Activated T-helper 17 cell treated with anti-CD3 and anti-CD28 coated beads, Interleukin-2, amount 50 U/mL, for 72 hours (primary cell): ENCODE data around the gene SPTBN4. TPM values are rescaled to one million over a fixed set of nuclear protein-coding genes. Genes with fewer than 3 reads are reported as not detected.
A peak's percentile ranks its signal among the peaks of the same experiment; 100 is the strongest.
"Not testable (repeated sequence)": the region's sequence is repeated elsewhere in the genome, so short reads cannot be mapped to it uniquely, and the experiment has no call there.

Experiments
- ATAC-seq: fragments of 150-1000 bp; cut with Tn5 transposase; replicated peaks from 2 replicates; pipeline ENCODE4 v1.10.0; 2021; ENCODE audit warnings: mild to moderate bottlenecking, moderate library complexity
- H3K27ac Mint-ChIP-seq: one replicate; pipeline ENCODE4 v1.8.0; 2022; ENCODE audit warnings: mixed read lengths
- H3K27me3 Mint-ChIP-seq: one replicate; pipeline ENCODE4 v1.8.0; 2022; ENCODE audit warnings: mixed read lengths
- H3K36me3 Mint-ChIP-seq: one replicate; pipeline ENCODE4 v1.8.0; 2022; ENCODE audit warnings: low read depth, mild to moderate bottlenecking, mixed read lengths
- H3K4me1 Mint-ChIP-seq: one replicate; pipeline ENCODE4 v1.8.0; 2022; ENCODE audit warnings: mixed read lengths
- H3K4me3 Mint-ChIP-seq: one replicate; pipeline ENCODE4 v1.8.0; 2022; ENCODE audit warnings: mild to moderate bottlenecking, mixed read lengths
- H3K9me3 Mint-ChIP-seq: one replicate; pipeline ENCODE4 v1.8.0; 2022; ENCODE audit warnings: mixed read lengths
- total RNA-seq, 2 donors: library from RNA; stranded (reverse); gene quantifications; one replicate each; pipeline ENCODE4 v1.2.3, GENCODE V29; 2022

The SPTBN4 gene
- total RNA-seq, 2 donors from 2014 or later, result 1.4 to 16.4 TPM

GRCh38 chr19:40624369-40625153, 157.8 kb downstream of the SPTBN4 start:
- H3K27ac Mint-ChIP-seq, result not testable (repeated sequence)

DNA sequence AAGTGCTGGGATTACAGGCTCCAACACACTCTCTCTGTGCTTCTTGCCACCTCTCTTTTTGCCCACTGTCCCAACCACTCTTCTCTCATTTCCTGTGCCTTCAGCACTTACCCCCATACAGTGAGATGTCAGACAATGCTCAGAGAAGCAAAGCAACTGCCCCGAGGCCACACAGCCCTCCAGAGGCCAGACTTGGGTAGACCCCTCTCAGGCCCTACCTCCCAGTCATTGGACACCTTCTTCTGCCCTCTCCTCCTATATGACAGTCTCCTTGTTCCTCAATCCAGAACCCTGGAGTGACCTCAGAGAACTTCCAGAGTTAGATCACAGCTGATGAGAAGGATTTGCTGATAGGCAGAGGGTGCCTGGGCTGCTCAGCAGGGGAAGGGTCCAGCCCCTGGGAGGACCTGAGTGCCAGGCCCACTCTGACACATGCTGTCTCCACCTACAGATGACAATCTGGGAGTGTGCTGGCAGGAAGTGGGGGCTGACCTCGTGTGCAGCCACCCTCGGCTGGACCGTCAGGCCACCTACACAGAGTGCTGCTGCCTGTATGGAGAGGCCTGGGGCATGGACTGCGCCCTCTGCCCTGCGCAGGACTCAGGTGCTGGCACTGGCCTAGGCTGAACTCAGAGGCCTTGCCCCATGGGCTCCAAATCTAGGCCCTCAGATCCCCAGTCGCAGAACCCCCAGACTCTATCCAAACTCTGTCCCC, 158.8 kb downstream of the SPTBN4 start:
- Mint-ChIP-seq H3K9me3 (no peaks in the 10 kb centered on the region), H3K4me1 (peaks cover 25% of the 10 kb centered on the region), H3K36me3 (peaks cover 95% of the 10 kb centered on the region), H3K27ac (peak overlapping the region; percentile 77), H3K4me3 (no peak overlapping the region), H3K27me3 (no peaks in the 10 kb centered on the region)
- peak; percentile 20 for ATAC-seq

More at GRCh38 chr19:40624369-40625153, 157.8 kb downstream of the SPTBN4 start:
- not testable (repeated sequence) for H3K27me3 Mint-ChIP-seq, H3K9me3 Mint-ChIP-seq, ATAC-seq, H3K4me3 Mint-ChIP-seq
- H3K36me3 Mint-ChIP-seq, result peaks cover 98% of the 10 kb centered on the region
- peaks cover 25% of the 10 kb centered on the region for H3K4me1 Mint-ChIP-seq

Other genes starting within 250 kb of the SPTBN4 start
- 1 to 10 TPM in 1 of 2 donors, not detected in 1; 1.1 TPM for gene TTC9B, start 248.6 kb upstream of the SPTBN4 start, total RNA-seq
- gene CCNP, start 240.3 kb upstream of the SPTBN4 start, total RNA-seq, result under 1 TPM; 0.28 to 0.48 TPM
- 100 to 1,000 TPM; 123 to 163 TPM for gene AKT2, start 181.7 kb upstream of the SPTBN4 start, total RNA-seq
- gene C19orf47, start 118.6 kb upstream of the SPTBN4 start, total RNA-seq, result 10 to 100 TPM; 11.4 to 21.4 TPM
- gene PLD3, start 118.3 kb upstream of the SPTBN4 start, total RNA-seq, result 10 to 100 TPM; 59.7 to 78.3 TPM
- gene HIPK4, start 76.8 kb upstream of the SPTBN4 start, total RNA-seq, result not detected
- gene PRX, start 53.6 kb upstream of the SPTBN4 start, total RNA-seq, result 1 to 10 TPM in 1 of 2 donors, under 1 TPM in 1; 0.82 to 1.3 TPM
- 10 to 100 TPM; 14.3 to 34.4 TPM for gene SERTAD1, start 41.0 kb upstream of the SPTBN4 start, total RNA-seq
- gene SERTAD3, start 22.7 kb upstream of the SPTBN4 start, total RNA-seq, result 10 to 100 TPM; 14.3 to 23.9 TPM
- gene BLVRB, start 1.3 kb upstream of the SPTBN4 start, total RNA-seq, result 10 to 100 TPM; 27.1 to 55.5 TPM
- 100 to 1,000 TPM; 113 to 126 TPM for gene SHKBP1, start 109.9 kb downstream of the SPTBN4 start, total RNA-seq
- 100 to 1,000 TPM; 117 to 331 TPM for gene LTBP4, start 134.4 kb downstream of the SPTBN4 start, total RNA-seq
- gene NUMBL, start 223.7 kb downstream of the SPTBN4 start, total RNA-seq, result 10 to 100 TPM; 16.4 to 37.3 TPM
- gene COQ8B, start 249.9 kb downstream of the SPTBN4 start, total RNA-seq, result 10 to 100 TPM; 31.0 to 54.8 TPM